Measurements from ENCODE around the gene ZMIZ1. TPM values are rescaled to one million over a fixed set of nuclear protein-coding genes. Genes with fewer than 3 reads are reported as not detected.

The ZMIZ1 gene
- polyA plus RNA-seq, 1 donor: 40.1 TPM

DNA sequence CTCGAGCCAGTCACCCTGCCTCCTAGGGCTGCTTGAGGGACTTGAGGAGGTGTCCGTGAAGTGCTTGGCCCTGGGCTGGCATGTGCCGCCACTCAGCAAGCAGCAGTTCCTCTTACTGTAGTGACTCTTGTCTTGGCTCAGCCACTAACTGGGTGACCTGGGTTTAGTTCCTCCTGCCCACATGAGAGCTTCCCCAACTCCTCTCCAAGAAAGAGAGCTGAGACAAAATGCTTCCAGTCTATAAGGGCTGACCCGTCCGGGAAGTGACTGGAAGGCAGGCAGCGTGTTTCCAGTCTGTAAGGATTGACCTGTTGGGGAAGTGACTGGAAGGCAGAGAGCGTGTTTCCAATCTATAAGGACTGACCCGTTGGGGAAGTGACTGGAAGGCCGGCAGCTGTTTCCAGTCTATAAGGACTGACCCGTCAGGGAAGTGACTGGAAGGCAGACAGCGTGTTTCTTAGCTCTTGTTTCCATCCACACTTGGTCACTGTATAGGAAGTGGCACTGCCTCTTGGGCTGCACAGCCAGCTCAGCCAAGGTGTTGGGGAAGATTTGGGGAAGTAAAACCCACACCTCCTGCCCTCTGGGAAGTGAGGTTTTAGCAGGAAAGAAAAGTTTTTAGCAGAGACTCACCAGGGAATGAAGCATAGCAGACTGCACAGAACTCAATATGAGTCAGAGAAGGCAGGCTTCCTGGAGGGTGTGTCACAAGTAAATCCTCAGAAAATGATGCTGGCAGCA lies 225.2 kb downstream of the ZMIZ1 start:
- Histone ChIP-seq H3K27ac (ENCODE audit: low read length) (no peak overlapping the region), H3K4me1 (ENCODE audit: control insufficient read depth, insufficient read depth, low read length) (no peaks in the 10 kb centered on the region), H3K4me3 (ENCODE audit: low read length) (no peak overlapping the region), H3K36me3 (ENCODE audit: control insufficient read depth, insufficient read depth, low read length) (peaks cover 92% of the 10 kb centered on the region), H3K9me3 (ENCODE audit: control insufficient read depth, low read depth, low read length) (no peaks in the 10 kb centered on the region), H3K27me3 (ENCODE audit: control insufficient read depth, insufficient read depth, low read length) (no peaks in the 10 kb centered on the region)
- WGBS (ENCODE audit: insufficient coverage, low lambda C conversion rate): 100% methylated on average over 1 of the region's 11 CpGs
- DNase-seq: no peak

DNA sequence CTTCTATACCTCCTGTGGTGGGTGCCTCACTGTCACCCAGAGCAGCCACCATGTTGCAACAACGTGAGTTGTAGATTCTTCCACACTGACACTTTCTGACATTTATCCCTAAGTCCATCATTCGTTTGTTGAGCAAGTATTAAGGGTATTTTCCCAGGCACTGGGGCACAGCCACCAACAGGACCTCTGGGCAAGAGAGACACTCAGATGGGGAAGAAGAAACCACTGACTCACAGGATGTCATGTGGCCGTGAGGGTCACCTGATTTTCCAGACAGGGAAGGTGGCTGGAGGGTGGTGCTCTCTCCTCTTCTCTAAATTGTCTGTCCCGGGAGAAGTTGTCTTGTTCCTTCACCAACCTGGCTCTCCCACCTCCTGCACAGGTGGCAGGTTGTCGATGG lies 226.8 kb downstream of the ZMIZ1 start:
- DNase-seq: no peak
- peaks cover 92% of the 10 kb centered on the region for H3K36me3 ChIP-seq (ENCODE audit: control insufficient read depth, insufficient read depth, low read length)
- no peak overlapping the region for H3K4me3 ChIP-seq (ENCODE audit: low read length)
- no peak overlapping the region for H3K27ac ChIP-seq (ENCODE audit: low read length)
- H3K9me3 ChIP-seq (ENCODE audit: control insufficient read depth, low read depth, low read length): no peaks in the 10 kb centered on the region
- no peaks in the 10 kb centered on the region for H3K4me1 ChIP-seq (ENCODE audit: control insufficient read depth, insufficient read depth, low read length)
- H3K27me3 ChIP-seq (ENCODE audit: control insufficient read depth, insufficient read depth, low read length): no peaks in the 10 kb centered on the region
- no CpG with 5 or more reads among the region's 5 CpGs for WGBS (ENCODE audit: insufficient coverage, low lambda C conversion rate)

- Histone ChIP-seq H3K4me1 (ENCODE audit: control insufficient read depth, insufficient read depth, low read length) (no peaks in the 10 kb centered on the region), H3K27me3 (ENCODE audit: control insufficient read depth, insufficient read depth, low read length) (no peaks in the 10 kb centered on the region), H3K36me3 (ENCODE audit: control insufficient read depth, insufficient read depth, low read length) (peaks cover 92% of the 10 kb centered on the region), H3K9me3 (ENCODE audit: control insufficient read depth, low read depth, low read length) (no peaks in the 10 kb centered on the region), H3K27ac (ENCODE audit: low read length) (no peak overlapping the region), H3K4me3 (ENCODE audit: low read length) (no peak overlapping the region)
- no peak for DNase-seq
- no CpG with 5 or more reads among the region's 14 CpGs for WGBS (ENCODE audit: insufficient coverage, low lambda C conversion rate)
Observed at GRCh38 chr10:79296431-79296830, 227.7 kb downstream of the ZMIZ1 start.

DNA sequence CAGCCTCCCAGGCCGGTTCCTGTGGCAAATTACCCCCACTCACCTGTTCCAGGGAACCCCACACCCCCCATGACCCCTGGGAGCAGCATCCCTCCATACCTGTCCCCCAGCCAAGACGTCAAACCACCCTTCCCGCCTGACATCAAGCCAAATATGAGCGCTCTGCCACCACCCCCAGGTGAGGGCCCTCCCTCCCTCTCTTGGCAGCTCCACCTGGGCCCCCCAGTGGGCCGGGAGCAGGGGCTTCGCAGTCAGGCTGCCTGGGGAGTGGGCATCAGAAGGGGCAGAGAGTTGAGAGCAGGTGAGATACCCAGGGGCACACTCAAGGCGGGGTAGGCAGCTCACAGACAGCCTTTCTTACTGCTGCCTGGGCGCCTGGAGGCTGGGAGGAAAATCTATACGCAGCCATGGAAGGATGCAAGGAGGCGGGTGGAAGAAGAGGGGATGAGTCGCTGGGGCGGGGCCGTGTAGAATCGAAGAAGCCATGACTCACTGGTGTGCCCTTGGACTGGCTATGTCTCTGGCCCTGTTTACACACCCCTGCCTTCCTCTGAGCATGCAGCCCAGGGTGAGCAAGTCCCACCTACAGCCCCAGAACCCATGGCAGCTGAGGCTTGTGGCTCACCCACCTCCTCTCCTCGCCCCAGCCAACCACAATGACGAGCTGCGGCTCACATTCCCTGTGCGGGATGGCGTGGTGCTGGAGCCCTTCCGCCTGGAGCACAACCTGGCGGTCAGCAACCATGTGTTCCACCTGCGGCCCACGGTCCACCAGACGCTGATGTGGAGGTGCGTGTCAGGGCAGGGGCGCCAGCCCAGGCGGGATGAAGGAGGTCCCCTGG lies 229.9 kb downstream of the ZMIZ1 start:
- Histone ChIP-seq H3K4me3 (ENCODE audit: low read length) (no peak overlapping the region), H3K27ac (ENCODE audit: low read length) (no peak overlapping the region), H3K9me3 (ENCODE audit: control insufficient read depth, low read depth, low read length) (no peaks in the 10 kb centered on the region), H3K27me3 (ENCODE audit: control insufficient read depth, insufficient read depth, low read length) (no peaks in the 10 kb centered on the region), H3K4me1 (ENCODE audit: control insufficient read depth, insufficient read depth, low read length) (no peaks in the 10 kb centered on the region), H3K36me3 (ENCODE audit: control insufficient read depth, insufficient read depth, low read length) (peaks cover 89% of the 10 kb centered on the region)
- WGBS (ENCODE audit: insufficient coverage, low lambda C conversion rate): no CpG with 5 or more reads among the region's 27 CpGs
- DNase-seq: peak in 1 of 2 donors; percentile 35

DNA sequence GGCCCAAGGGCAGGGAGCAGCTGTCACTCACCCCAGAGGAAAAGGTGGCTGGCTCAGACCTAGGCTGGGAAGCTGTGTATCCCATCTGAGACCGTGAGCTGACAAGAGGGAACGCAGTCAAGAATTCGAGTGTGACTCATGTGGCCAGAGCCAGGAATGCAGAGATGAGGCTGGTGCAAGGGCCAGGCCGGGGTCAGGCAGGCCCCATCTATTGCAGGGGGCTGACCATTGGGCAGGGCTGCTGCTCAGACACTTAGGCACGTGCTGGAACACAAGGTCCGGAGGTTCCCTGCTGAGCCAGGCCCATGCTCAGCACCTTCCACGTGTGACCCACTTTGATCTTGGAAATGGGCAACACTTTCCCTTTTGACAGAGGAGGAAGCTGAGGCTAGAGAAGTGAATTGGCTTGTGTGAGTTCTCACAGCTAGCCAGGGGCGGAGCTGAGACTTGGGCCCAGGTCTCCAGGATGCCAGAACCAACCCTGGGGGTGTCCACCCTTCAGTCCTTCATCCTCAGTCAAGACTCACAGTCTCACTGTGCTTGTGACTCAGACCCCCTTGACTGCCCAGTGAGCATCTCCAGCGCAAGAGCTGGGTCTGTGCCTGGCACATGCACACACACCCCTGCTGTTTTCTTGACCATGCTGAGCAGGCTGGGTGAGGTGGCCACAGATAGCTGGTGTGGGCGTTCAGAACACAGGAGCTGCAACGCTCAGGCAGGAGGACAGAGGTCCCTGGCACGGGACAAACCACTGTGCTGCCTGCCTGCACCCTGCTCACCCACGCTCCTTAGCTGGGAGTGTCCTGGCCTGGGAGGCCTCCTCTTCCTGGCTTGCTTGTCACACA lies 230.9 kb downstream of the ZMIZ1 start:
- Histone ChIP-seq H3K27ac (ENCODE audit: low read length) (no peak overlapping the region), H3K27me3 (ENCODE audit: control insufficient read depth, insufficient read depth, low read length) (no peaks in the 10 kb centered on the region), H3K4me1 (ENCODE audit: control insufficient read depth, insufficient read depth, low read length) (no peaks in the 10 kb centered on the region), H3K4me3 (ENCODE audit: low read length) (no peak overlapping the region), H3K36me3 (ENCODE audit: control insufficient read depth, insufficient read depth, low read length) (peaks cover 89% of the 10 kb centered on the region), H3K9me3 (ENCODE audit: control insufficient read depth, low read depth, low read length) (no peaks in the 10 kb centered on the region)
- no CpG with 5 or more reads among the region's 13 CpGs for WGBS (ENCODE audit: insufficient coverage, low lambda C conversion rate)
- peak; percentile 40 to 56 for DNase-seq

- peaks cover 89% of the 10 kb centered on the region for H3K36me3 ChIP-seq (ENCODE audit: control insufficient read depth, insufficient read depth, low read length)
- no peak overlapping the region for H3K4me3 ChIP-seq (ENCODE audit: low read length)
- H3K27ac ChIP-seq (ENCODE audit: low read length): no peak overlapping the region
- no peaks in the 10 kb centered on the region for H3K27me3 ChIP-seq (ENCODE audit: control insufficient read depth, insufficient read depth, low read length)
- DNase-seq: no peak
- no peaks in the 10 kb centered on the region for H3K4me1 ChIP-seq (ENCODE audit: control insufficient read depth, insufficient read depth, low read length)
- 76% methylated on average over 4 of the region's 24 CpGs for WGBS (ENCODE audit: insufficient coverage, low lambda C conversion rate)
- no peaks in the 10 kb centered on the region for H3K9me3 ChIP-seq (ENCODE audit: control insufficient read depth, low read depth, low read length)
Observed at GRCh38 chr10:79300711-79301110, 231.9 kb downstream of the ZMIZ1 start.

DNA sequence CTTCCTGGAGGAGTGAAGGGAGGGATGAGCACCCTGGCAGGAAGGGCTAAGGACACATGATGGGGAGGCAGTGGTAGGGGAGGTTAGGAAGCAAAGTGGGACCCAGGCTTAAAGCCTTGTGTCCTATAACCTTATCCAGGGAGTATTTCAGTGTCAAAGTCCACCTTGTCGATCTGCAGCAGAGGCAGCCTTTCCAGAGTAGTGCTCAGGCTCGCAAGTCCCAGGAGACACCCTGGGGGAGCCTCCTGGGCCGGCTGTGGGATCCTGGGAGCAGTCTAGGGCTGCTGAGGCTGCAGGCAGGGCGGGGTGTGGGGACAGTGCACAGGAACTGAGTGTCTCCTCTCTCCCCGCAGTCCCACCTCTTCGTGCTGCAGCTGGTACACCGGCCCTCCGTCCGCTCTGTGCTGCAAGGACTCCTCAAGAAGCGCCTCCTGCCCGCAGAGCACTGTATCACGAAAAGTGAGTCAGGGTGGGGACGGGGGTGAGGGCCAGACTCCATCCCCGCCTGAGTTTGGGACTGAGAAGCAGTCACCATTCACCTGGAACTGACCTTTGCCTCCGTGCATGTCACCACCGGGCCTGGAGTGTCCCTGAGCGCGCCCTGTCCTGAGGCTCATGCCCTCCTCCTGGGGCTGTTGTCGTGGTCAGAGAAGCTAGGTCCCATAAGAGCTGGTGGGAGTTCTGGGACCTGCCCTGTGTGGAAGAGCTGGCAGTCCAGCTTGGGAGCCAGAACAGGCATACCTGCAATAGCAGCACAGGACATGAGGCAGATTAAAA lies 233.2 kb downstream of the ZMIZ1 start:
- Histone ChIP-seq H3K9me3 (ENCODE audit: control insufficient read depth, low read depth, low read length) (no peaks in the 10 kb centered on the region), H3K4me1 (ENCODE audit: control insufficient read depth, insufficient read depth, low read length) (no peaks in the 10 kb centered on the region), H3K36me3 (ENCODE audit: control insufficient read depth, insufficient read depth, low read length) (peaks cover 92% of the 10 kb centered on the region), H3K27ac (ENCODE audit: low read length) (no peak overlapping the region), H3K27me3 (ENCODE audit: control insufficient read depth, insufficient read depth, low read length) (no peaks in the 10 kb centered on the region), H3K4me3 (ENCODE audit: low read length) (no peak overlapping the region)
- DNase-seq: peak in 1 of 2 donors; percentile 30
- no CpG with 5 or more reads among the region's 19 CpGs for WGBS (ENCODE audit: insufficient coverage, low lambda C conversion rate)

DNA sequence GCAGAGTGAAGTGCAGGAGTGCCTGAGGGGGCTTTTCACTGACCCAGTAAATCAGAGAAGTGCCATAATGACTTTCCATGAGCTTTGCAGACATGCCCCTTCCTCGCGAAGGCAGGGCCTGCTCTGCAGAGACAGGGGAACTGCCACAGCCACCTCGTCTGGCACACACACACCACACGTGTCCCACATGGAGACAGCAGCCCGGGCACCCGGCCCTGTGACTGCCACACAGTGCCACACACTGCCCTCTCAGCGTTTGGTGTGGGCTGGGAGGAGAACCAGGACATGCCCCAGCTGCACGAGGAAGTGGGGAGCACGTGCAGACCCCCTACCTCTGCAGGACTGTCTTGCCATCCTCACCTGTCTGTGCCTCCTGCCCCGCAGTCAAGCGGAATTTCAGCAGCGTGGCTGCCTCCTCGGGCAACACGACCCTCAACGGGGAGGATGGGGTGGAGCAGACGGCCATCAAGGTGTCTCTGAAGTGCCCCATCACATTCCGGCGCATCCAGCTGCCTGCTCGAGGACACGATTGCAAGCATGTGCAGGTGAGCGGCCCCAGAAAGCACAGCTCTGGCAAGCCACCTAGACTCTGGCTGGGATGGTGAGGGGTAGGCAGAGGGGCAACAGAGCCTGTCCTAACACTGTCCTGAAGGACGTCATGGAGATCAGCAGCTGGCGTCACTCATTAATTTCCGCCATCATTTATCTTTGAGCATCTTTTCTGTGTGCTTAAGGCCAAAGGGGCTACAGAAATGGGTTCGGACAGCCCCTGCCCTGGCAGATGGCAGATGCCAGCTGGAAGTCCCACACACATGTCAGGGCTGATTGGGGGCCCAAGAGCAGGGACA lies 235.1 kb downstream of the ZMIZ1 start:
- H3K4me3 ChIP-seq (ENCODE audit: low read length): no peak overlapping the region
- H3K4me1 ChIP-seq (ENCODE audit: control insufficient read depth, insufficient read depth, low read length): no peaks in the 10 kb centered on the region
- no peaks in the 10 kb centered on the region for H3K27me3 ChIP-seq (ENCODE audit: control insufficient read depth, insufficient read depth, low read length)
- H3K27ac ChIP-seq (ENCODE audit: low read length): no peak overlapping the region
- no CpG with 5 or more reads among the region's 25 CpGs for WGBS (ENCODE audit: insufficient coverage, low lambda C conversion rate)
- no peak for DNase-seq
- H3K9me3 ChIP-seq (ENCODE audit: control insufficient read depth, low read depth, low read length): no peaks in the 10 kb centered on the region
- peaks cover 93% of the 10 kb centered on the region for H3K36me3 ChIP-seq (ENCODE audit: control insufficient read depth, insufficient read depth, low read length)

- Histone ChIP-seq H3K36me3 (ENCODE audit: control insufficient read depth, insufficient read depth, low read length) (peaks cover 92% of the 10 kb centered on the region), H3K27ac (ENCODE audit: low read length) (no peak overlapping the region), H3K4me1 (ENCODE audit: control insufficient read depth, insufficient read depth, low read length) (no peaks in the 10 kb centered on the region), H3K27me3 (ENCODE audit: control insufficient read depth, insufficient read depth, low read length) (no peaks in the 10 kb centered on the region), H3K4me3 (ENCODE audit: low read length) (no peak overlapping the region), H3K9me3 (ENCODE audit: control insufficient read depth, low read depth, low read length) (no peaks in the 10 kb centered on the region)
- no CpG with 5 or more reads among the region's 6 CpGs for WGBS (ENCODE audit: insufficient coverage, low lambda C conversion rate)
- no peak for DNase-seq
Observed at GRCh38 chr10:79304479-79305087, 235.8 kb downstream of the ZMIZ1 start.
